CD4-positive, CD25-positive, alpha-beta regulatory T cell (primary cell): ENCODE results near the gene LHPP. TPM values are rescaled to one million over a fixed set of nuclear protein-coding genes. Genes with fewer than 3 reads are reported as not detected.

ENCODE experiments used
- ATAC-seq, 2 donors: fragments of 150-1000 bp; cut with Tn5 transposase; one replicate each; pipeline ENCODE4 v1.10.0; 2021; ENCODE audit warnings: low read depth in 2 of 2, moderate number of reproducible peaks in 2 of 2, moderate library complexity in 1 of 2
- DNase-seq, 3 donors: peaks; one replicate each; pipeline versions ENCODE4 v3.0.0 to v3.0.0-alpha.2; 2012 to 2022; ENCODE audit warnings: mixed read lengths in 1 of 3
- H3K27ac ChIP-seq: one replicate; pipeline ENCODE4 v1.7.0; 2013; ENCODE audit warnings: mild to moderate bottlenecking, low read length; ENCODE audit not compliant: insufficient read depth, poor library complexity, severe bottlenecking
- H3K27me3 ChIP-seq: one replicate; pipeline ENCODE4 v1.7.0; 2013; ENCODE audit warnings: low read length; ENCODE audit not compliant: control insufficient read depth, insufficient read depth
- H3K36me3 ChIP-seq: one replicate; pipeline ENCODE4 v1.7.0; 2013; ENCODE audit warnings: mild to moderate bottlenecking, low read length, moderate library complexity; ENCODE audit not compliant: control insufficient read depth, insufficient read depth
- H3K4me1 ChIP-seq: 2 replicates; pipeline ENCODE4 v1.7.0; 2013; ENCODE audit warnings: mild to moderate bottlenecking, low read length; ENCODE audit not compliant: insufficient read depth, control insufficient read depth, poor library complexity, severe bottlenecking
- H3K4me3 ChIP-seq: one replicate; pipeline ENCODE4 v1.7.0; 2013; ENCODE audit warnings: low read depth, mild to moderate bottlenecking, low read length, moderate library complexity
- H3K9me3 ChIP-seq, 2 experiments: 1 replicate in 1 of 2; 2 replicates in 1 of 2; pipeline ENCODE4 v1.7.0; 2013; ENCODE audit warnings: low read length in 2 of 2, mild to moderate bottlenecking in 1 of 2, moderate library complexity in 1 of 2; ENCODE audit not compliant: control insufficient read depth in 2 of 2
- H3K27ac Mint-ChIP-seq, 3 donors: one replicate each; pipeline ENCODE4 v1.8.0; 2020 to 2022; ENCODE audit warnings: mild to moderate bottlenecking in 3 of 3, mixed read lengths in 3 of 3, moderate library complexity in 2 of 3
- H3K27me3 Mint-ChIP-seq: one replicate; pipeline ENCODE4 v1.8.0; 2022; ENCODE audit warnings: mild to moderate bottlenecking, mixed read lengths
- H3K36me3 Mint-ChIP-seq: one replicate; pipeline ENCODE4 v1.8.0; 2020; ENCODE audit warnings: mixed read lengths
- H3K4me1 Mint-ChIP-seq, 4 donors: one replicate each; pipeline ENCODE4 v1.8.0; 2020 to 2022; ENCODE audit warnings: mixed read lengths in 4 of 4, mild to moderate bottlenecking in 1 of 4
- H3K4me3 Mint-ChIP-seq, 4 donors: one replicate each; pipeline ENCODE4 v1.8.0; 2020 to 2022; ENCODE audit warnings: mild to moderate bottlenecking in 4 of 4, mixed read lengths in 4 of 4, moderate library complexity in 3 of 4
- H3K9me3 Mint-ChIP-seq, 7 donors: one replicate each; pipeline ENCODE4 v1.8.0; 2020 to 2022; ENCODE audit warnings: mixed read lengths in 7 of 7, mild to moderate bottlenecking in 3 of 7, moderate library complexity in 2 of 7
- polyA plus RNA-seq, 4 donors: library from polyadenylated mRNA; unstranded; fragments of 300-500 nt; fragmentation: Illumina TruSeq; gene quantifications; one replicate each; pipeline ENCODE4 v1.2.3, GENCODE V29; 2021
- total RNA-seq: library from RNA; stranded (reverse); gene quantifications from one replicate; pipeline ENCODE4 v1.2.3, GENCODE V29; 2022

Gene LHPP
- total and polyA plus RNA-seq, 5 donors from 2014 or later = 20.1 to 29.2 (median 25.0) TPM

DNA sequence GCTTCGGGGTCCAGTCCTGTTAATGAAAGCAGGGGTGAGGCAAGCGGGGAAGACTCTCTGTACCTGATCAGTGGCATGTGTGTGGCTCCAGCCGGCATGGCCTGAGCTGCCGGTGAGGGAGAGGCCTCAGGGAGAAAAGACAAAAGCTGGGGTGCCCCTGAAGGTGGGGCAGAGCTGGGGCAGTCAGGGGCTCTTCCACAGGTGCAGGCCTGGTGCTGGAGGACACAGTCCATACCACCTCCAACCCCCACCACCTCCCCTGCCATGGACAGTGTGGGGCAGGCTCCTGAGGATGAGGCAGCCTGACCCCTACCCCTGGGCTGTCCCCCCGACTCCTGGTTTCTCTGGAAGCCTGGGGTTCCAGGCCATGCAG lies 129.5 kb downstream of the LHPP start:
- Histone ChIP-seq H3K27ac (no peak overlapping the region), H3K4me3 (no peak overlapping the region), H3K4me1 (no peaks in the 10 kb centered on the region), H3K36me3 (peaks cover 4% of the 10 kb centered on the region), H3K27me3 (no peaks in the 10 kb centered on the region), H3K9me3 (no peaks in the 10 kb centered on the region)
- Mint-ChIP-seq H3K9me3 (peaks cover 0 to 5% (median 0%) of the 10 kb centered on the region in 7 donors), H3K27me3 (no peaks in the 10 kb centered on the region), H3K4me1 (peaks cover 0 to 6% (median 1%) of the 10 kb centered on the region in 4 donors), H3K36me3 (peaks cover 8% of the 10 kb centered on the region), H3K4me3 (no peak overlapping the region), H3K27ac (no peak overlapping the region)
- DNase-seq (no peak), ATAC-seq (no peak)

DNA sequence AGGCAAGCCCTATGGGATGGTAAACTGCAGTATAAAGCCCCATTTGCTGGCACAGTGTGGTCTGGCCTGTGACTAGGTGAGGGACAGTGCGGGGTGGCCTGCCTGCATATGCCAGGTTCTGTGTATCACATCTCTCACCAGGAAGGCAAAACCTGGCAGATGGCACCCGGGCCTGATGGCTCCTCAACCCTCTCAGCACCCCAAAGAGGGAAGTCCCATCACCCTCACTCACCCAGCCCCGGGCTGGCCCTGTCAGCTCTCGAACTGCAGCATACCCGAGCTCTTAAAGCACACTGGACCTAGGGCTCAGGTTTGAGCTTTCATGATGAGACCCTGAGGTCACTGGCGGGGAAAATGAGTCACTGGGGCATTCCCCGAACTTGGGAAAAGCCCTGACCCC lies 130.5 kb downstream of the LHPP start:
- peaks cover 8% of the 10 kb centered on the region for H3K36me3 Mint-ChIP-seq
- Histone ChIP-seq H3K9me3 (no peaks in the 10 kb centered on the region), H3K27me3 (no peaks in the 10 kb centered on the region), H3K4me1 (no peaks in the 10 kb centered on the region), H3K27ac (no peak overlapping the region), H3K4me3 (no peak overlapping the region), H3K36me3 (peaks cover 4% of the 10 kb centered on the region)
- H3K27ac Mint-ChIP-seq = no peak overlapping the region
- peaks cover 0 to 6% (median 1%) of the 10 kb centered on the region in 4 donors for H3K4me1 Mint-ChIP-seq
- DNase-seq (no peak), ATAC-seq (no peak)
- no peak overlapping the region for H3K4me3 Mint-ChIP-seq
- H3K27me3 Mint-ChIP-seq = no peaks in the 10 kb centered on the region
- peaks cover 0 to 5% (median 0%) of the 10 kb centered on the region in 7 donors for H3K9me3 Mint-ChIP-seq

DNA sequence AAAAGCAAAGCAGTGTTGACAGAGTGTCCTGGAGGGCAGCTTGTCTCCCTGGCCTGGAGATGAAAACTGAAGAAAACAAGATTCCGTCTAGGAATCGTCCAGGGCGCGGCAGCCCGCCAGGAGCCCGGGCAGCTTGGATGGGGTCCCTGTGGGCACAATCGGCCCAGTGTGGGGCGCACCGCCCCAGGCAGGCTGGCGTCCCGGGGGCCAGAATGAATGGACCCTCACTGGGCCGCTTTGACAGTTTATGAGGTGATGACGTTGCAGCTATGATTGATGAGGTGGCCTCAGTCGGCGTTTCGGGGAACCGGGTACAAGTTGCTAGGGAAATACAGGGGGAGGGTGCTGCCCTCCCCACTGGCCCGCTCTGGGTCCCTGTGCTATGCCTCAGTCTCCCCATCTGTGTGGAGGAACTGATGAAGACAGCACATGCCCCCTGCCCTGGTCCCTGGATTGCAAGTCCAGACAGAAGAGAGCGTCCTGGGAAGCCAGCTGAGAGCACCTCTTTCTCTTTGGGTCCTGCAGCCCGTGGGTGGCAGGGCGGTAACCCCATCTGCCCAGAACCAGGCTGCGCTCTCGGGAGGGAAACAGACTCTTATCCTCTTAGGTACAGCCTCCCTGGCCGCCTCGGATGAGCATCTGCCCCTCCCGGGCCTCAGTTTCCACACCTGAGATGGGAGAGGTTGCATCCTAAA lies 131.3 kb downstream of the LHPP start:
- H3K36me3 Mint-ChIP-seq = peaks cover 8% of the 10 kb centered on the region
- no peak for ATAC-seq
- H3K9me3 Mint-ChIP-seq = peaks cover 0 to 5% (median 0%) of the 10 kb centered on the region in 7 donors
- Histone ChIP-seq H3K9me3 (no peaks in the 10 kb centered on the region), H3K27me3 (no peaks in the 10 kb centered on the region), H3K27ac (no peak overlapping the region), H3K36me3 (peaks cover 4% of the 10 kb centered on the region), H3K4me1 (no peaks in the 10 kb centered on the region), H3K4me3 (no peak overlapping the region)
- H3K27me3 Mint-ChIP-seq = no peaks in the 10 kb centered on the region
- H3K4me3 Mint-ChIP-seq = no peak overlapping the region
- no peak for DNase-seq
- peaks cover 0 to 6% (median 1%) of the 10 kb centered on the region in 4 donors for H3K4me1 Mint-ChIP-seq
- H3K27ac Mint-ChIP-seq = no peak overlapping the region

DNA sequence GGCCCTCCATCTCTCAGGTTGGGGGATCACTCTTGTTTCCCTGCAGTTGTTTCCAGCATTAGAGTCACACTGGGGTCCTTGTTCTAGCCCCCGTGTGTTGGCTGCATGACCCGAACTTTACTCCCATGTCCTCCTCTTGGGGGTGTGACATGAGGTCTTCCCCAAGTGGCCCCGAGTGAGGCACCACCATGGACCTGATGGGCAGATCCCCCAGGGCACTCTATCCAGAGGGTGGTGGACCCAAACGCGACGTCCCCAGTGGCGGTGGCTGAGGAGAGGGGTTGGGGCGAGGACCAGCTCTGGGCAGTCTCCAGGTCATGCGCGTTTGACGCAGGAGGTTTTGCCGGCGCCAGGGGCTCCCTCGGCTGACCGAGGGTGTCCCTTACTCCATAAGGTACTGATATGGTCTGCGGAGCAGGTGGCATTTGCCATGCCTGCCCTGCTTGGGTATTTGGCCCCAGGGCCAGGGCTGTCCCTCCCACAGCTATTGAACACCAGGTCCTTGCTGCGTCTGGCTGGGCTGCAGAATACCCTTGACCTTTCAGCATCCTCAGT lies 131.9 kb downstream of the LHPP start:
- H3K4me3 ChIP-seq = no peak overlapping the region
- ATAC-seq = no peak
- no peak for DNase-seq
- H3K27ac ChIP-seq = no peak overlapping the region
- Mint-ChIP-seq H3K9me3 (peaks cover 0 to 5% (median 0%) of the 10 kb centered on the region in 7 donors), H3K27ac (peak overlapping the region in 1 of 3 donors; percentile 18), H3K4me3 (no peak overlapping the region), H3K27me3 (no peaks in the 10 kb centered on the region), H3K36me3 (peaks cover 8% of the 10 kb centered on the region), H3K4me1 (peaks cover 0 to 6% (median 1%) of the 10 kb centered on the region in 4 donors)
- no peaks in the 10 kb centered on the region for H3K27me3 ChIP-seq
- H3K9me3 ChIP-seq = no peaks in the 10 kb centered on the region
- peaks cover 4% of the 10 kb centered on the region for H3K36me3 ChIP-seq
- no peaks in the 10 kb centered on the region for H3K4me1 ChIP-seq

- H3K27me3 ChIP-seq = no peaks in the 10 kb centered on the region
- ATAC-seq = no peak
- H3K9me3 Mint-ChIP-seq = peaks cover 0 to 5% (median 0%) of the 10 kb centered on the region in 7 donors
Measured at GRCh38 chr10:124594240-124594639, 132.6 kb downstream of the LHPP start.

GRCh38 chr10:124595143-124595883 lies 133.7 kb downstream of the LHPP start:
- H3K4me1 Mint-ChIP-seq = peaks cover 0 to 6% (median 1%) of the 10 kb centered on the region in 4 donors
- Histone ChIP-seq H3K27ac (no peak overlapping the region), H3K27me3 (no peaks in the 10 kb centered on the region), H3K9me3 (no peaks in the 10 kb centered on the region), H3K4me3 (no peak overlapping the region), H3K36me3 (peaks cover 4% of the 10 kb centered on the region), H3K4me1 (no peaks in the 10 kb centered on the region)
- no peak for ATAC-seq
- H3K9me3 Mint-ChIP-seq = peaks cover 0 to 5% (median 0%) of the 10 kb centered on the region in 7 donors
- DNase-seq = no peak
- H3K36me3 Mint-ChIP-seq = peaks cover 8% of the 10 kb centered on the region
- no peaks in the 10 kb centered on the region for H3K27me3 Mint-ChIP-seq
- no peak overlapping the region for H3K4me3 Mint-ChIP-seq
- H3K27ac Mint-ChIP-seq = no peak overlapping the region

More at GRCh38 chr10:124594240-124594639, 132.6 kb downstream of the LHPP start:
- Mint-ChIP-seq H3K4me1 (peaks cover 0 to 6% (median 1%) of the 10 kb centered on the region in 4 donors), H3K36me3 (peaks cover 8% of the 10 kb centered on the region), H3K4me3 (no peak overlapping the region), H3K27ac (peak overlapping the region in 1 of 3 donors; percentile 6), H3K27me3 (no peaks in the 10 kb centered on the region)
- Histone ChIP-seq H3K27ac (no peak overlapping the region), H3K4me1 (no peaks in the 10 kb centered on the region), H3K4me3 (no peak overlapping the region), H3K9me3 (no peaks in the 10 kb centered on the region), H3K36me3 (peaks cover 4% of the 10 kb centered on the region)
- DNase-seq = no peak

DNA sequence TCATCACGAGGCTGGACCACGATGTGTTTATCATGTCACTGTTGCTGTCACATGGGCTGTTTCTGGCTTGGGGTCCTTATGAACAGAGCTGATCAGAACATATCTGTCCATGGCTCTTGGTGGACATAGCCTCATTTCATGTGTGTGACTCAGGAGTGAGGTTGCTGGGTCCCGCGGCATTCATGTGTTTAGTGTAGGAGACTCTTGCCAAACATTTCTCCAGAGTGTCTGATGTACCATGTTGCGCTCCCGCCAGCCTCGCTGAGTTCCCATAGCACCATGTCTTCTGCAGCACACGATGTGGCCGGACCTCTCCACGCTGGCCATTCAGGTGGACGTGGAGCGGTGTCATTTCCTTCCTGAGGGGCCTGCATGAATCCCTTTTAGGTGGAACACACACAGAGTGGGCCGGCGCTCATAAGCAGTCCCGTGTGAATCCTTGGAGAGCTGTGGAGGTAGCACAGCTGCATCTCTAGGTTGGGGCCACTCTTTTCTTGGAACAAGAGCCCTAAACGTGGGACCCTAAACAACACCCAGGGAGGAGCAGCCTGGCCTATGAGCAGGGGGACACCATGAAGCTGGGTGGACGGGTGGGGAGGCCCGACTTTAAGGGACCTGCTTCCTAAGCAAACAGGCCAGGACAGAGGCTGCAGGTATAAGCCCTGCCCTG lies 134.6 kb downstream of the LHPP start:
- Mint-ChIP-seq H3K36me3 (peaks cover 8% of the 10 kb centered on the region), H3K27me3 (no peaks in the 10 kb centered on the region), H3K27ac (no peak overlapping the region), H3K4me1 (peaks cover 0 to 6% (median 1%) of the 10 kb centered on the region in 4 donors), H3K9me3 (peaks cover 0 to 5% (median 0%) of the 10 kb centered on the region in 7 donors), H3K4me3 (no peak overlapping the region)
- Histone ChIP-seq H3K4me1 (no peaks in the 10 kb centered on the region), H3K36me3 (peaks cover 4% of the 10 kb centered on the region), H3K4me3 (no peak overlapping the region), H3K27ac (no peak overlapping the region), H3K9me3 (no peaks in the 10 kb centered on the region), H3K27me3 (no peaks in the 10 kb centered on the region)
- DNase-seq = no peak
- ATAC-seq = no peak
